Endothelial cell of umbilical vein (primary cell): Measurements from ENCODE around the gene KCNIP1. TPM values are rescaled to one million over a fixed set of nuclear protein-coding genes. Genes with fewer than 3 reads are reported as not detected.

Experiments
- BruUV-seq: library from RNA; stranded (reverse); fragments of 400-500 nt; replicated peaks from 2 replicates; lab custom pipeline; 2021; lab: Mats Ljungman, UMichigan
- CTCF ChIA-PET: fragments of 300-600, 350-600 bp; sonication (Branson Sonifier 250); formaldehyde crosslinking; loops from one replicate; lab custom pipeline; 2021; ENCODE audit warnings: antibody characterized with exemption, inconsistent platforms; lab: Charles Lee
- POLR2A ChIA-PET: fragments of 300-600, 350-600 bp; sonication (Branson Sonifier 250); formaldehyde crosslinking; loops from one replicate; lab custom pipeline; 2021; ENCODE audit warnings: antibody characterized with exemption, inconsistent platforms; lab: Charles Lee
- DNase-seq: peaks from one replicate; pipeline ENCODE4 v3.0.0-alpha.2; 2011; ENCODE audit warnings: low read depth, low spot score
- FAIRE-seq: peaks from 2 replicates; lab custom pipeline; 2011; peaks lifted over from hg19 to GRCh38; lab: Jason Lieb, UNC
- H2AFZ ChIP-seq: 2 replicates; pipeline ENCODE4 v1.6.0; 2012; ENCODE audit warnings: low read depth, low read length, control low read depth, inconsistent platforms
- H3K27ac ChIP-seq: 2 replicates; pipeline ENCODE4 v1.5.1; 2011; ENCODE audit warnings: low read depth, mild to moderate bottlenecking, control low read depth, low read length, moderate library complexity; ENCODE audit not compliant: insufficient read depth
- H3K27me3 ChIP-seq, 2 experiments: 2 replicates each; pipeline versions ENCODE4 v1.6.0 to v1.6.1; 2011; ENCODE audit warnings: low read length in 2 of 2, mixed read lengths in 1 of 2; ENCODE audit not compliant: control insufficient read depth in 2 of 2, insufficient read depth in 2 of 2
- H3K36me3 ChIP-seq, 2 experiments: 2 replicates in 1 of 2; 3 replicates in 1 of 2; pipeline ENCODE4 v1.5.1; 2011; ENCODE audit warnings: low read length in 2 of 2, mild to moderate bottlenecking in 1 of 2, moderate library complexity in 1 of 2; ENCODE audit not compliant: control insufficient read depth in 2 of 2, insufficient read depth in 2 of 2; ENCODE audit errors: extremely low read depth in 1 of 2
- H3K4me1 ChIP-seq: 3 replicates; pipeline ENCODE4 v1.5.1; 2011; ENCODE audit warnings: mild to moderate bottlenecking, low read length; ENCODE audit not compliant: control insufficient read depth, insufficient read depth; ENCODE audit errors: extremely low read depth
- H3K4me2 ChIP-seq: 2 replicates; pipeline ENCODE4 v1.6.1; 2011; ENCODE audit warnings: low read length, control low read depth, mixed read lengths; ENCODE audit not compliant: insufficient read depth
- H3K4me3 ChIP-seq, 3 experiments: fragments of 200-600 bp in 1 of 3; sonication (generic), shearing (Covaris generic) in 1 of 3; replicated peaks in 1 of 3; 2 replicates each; pipeline ENCODE4 v1.5.1; 2011 to 2016; ENCODE audit warnings: control low read depth in 3 of 3, low read length in 3 of 3, mild to moderate bottlenecking in 2 of 3, inconsistent platforms in 1 of 3, low read depth in 1 of 3, moderate library complexity in 1 of 3; ENCODE audit not compliant: insufficient read depth in 1 of 3
- H3K79me2 ChIP-seq: 2 replicates; pipeline ENCODE4 v1.6.0; 2012; ENCODE audit warnings: low read length, inconsistent platforms; ENCODE audit not compliant: control insufficient read depth, insufficient read depth
- H3K9ac ChIP-seq: replicated peaks from 2 replicates; pipeline ENCODE3; 2011; ENCODE audit warnings: low read length, control low read depth; ENCODE audit not compliant: insufficient read depth; ENCODE audit errors: extremely low read depth
- H3K9me1 ChIP-seq: replicated peaks from 3 replicates; pipeline ENCODE4 v1.6.0; 2011; ENCODE audit warnings: mild to moderate bottlenecking, low read length; ENCODE audit not compliant: control insufficient read depth, insufficient read depth; ENCODE audit errors: extremely low read depth
- H3K9me3 ChIP-seq: replicated peaks from 2 replicates; pipeline ENCODE4 v1.5.1; 2012; ENCODE audit warnings: low read length, inconsistent platforms; ENCODE audit not compliant: control insufficient read depth, insufficient read depth
- H4K20me1 ChIP-seq: replicated peaks from 2 replicates; pipeline ENCODE3; 2011; ENCODE audit warnings: mild to moderate bottlenecking, low read length; ENCODE audit not compliant: control insufficient read depth, insufficient read depth; ENCODE audit errors: extremely low read depth
- EZH2 ChIP-seq: IDR thresholded peaks from 2 replicates; pipeline ENCODE4 v1.6.1; 2012; ENCODE audit warnings: borderline replicate concordance, low read depth, mild to moderate bottlenecking, moderate library complexity, low read length, inconsistent platforms; ENCODE audit not compliant: severe bottlenecking
- FOS ChIP-seq: IDR thresholded peaks from 2 replicates; pipeline ENCODE4 v1.6.1; 2011; ENCODE audit warnings: mild to moderate bottlenecking, low read length, moderate library complexity, borderline replicate concordance; ENCODE audit not compliant: insufficient read depth
- GATA2 ChIP-seq: IDR thresholded peaks from 2 replicates; pipeline ENCODE4 v1.7.0; 2011; ENCODE audit warnings: low read depth, mild to moderate bottlenecking, moderate library complexity, mixed read lengths, low read length; ENCODE audit not compliant: insufficient read length, insufficient read depth
- JUN ChIP-seq: IDR thresholded peaks from 2 replicates; pipeline ENCODE4 v1.6.1; 2011; ENCODE audit warnings: borderline replicate concordance, low read depth; ENCODE audit not compliant: insufficient read length, insufficient read depth
- MYC ChIP-seq: IDR thresholded peaks from one replicate; pipeline ENCODE4 v1.6.1; 2011; ENCODE audit warnings: mild to moderate bottlenecking, low read depth, low read length
- POLR2A ChIP-seq: IDR thresholded peaks from 2 replicates; pipeline ENCODE4 v1.6.1; 2012; ENCODE audit warnings: low read depth, mild to moderate bottlenecking, control low read depth, low read length
- POLR2AphosphoS5 ChIP-seq: IDR thresholded peaks from 2 replicates; pipeline ENCODE4 v1.6.1; 2012; ENCODE audit warnings: low read depth, mild to moderate bottlenecking, control low read depth, low read length, moderate library complexity; ENCODE audit not compliant: insufficient read depth
- dilution Hi-C: fragments of 300-500 bp; cut with MboI; formaldehyde crosslinking; loops from one replicate; pipeline ENCODE4 v1.15.0; 2019; ENCODE audit warnings: low sequenced_read_pairs; ENCODE audit not compliant: extremely low pct_ligation_motif_present
- intact Hi-C: fragments of 100-400 bp; cut with micrococcal nuclease; formaldehyde crosslinking; loops from one replicate; pipeline ENCODE4 v1.10.0; 2022
- polyA plus RNA-seq, 4 experiments: library from polyadenylated mRNA; depleted of rRNA in 3 of 4; stranded (reverse) in 3 of 4; unstranded in 1 of 4; fragments of >200 nt; gene quantifications; 2 replicates each; pipeline versions ENCODE4 v1.2.1 to v1.2.3, GENCODE V29; 2011 to 2012; ENCODE audit warnings: missing spikeins in 1 of 4
- total RNA-seq: library from RNA; stranded (reverse); gene quantifications from 2 replicates; pipeline ENCODE4 v1.2.3, GENCODE V29; 2021
- TF ChIP-seq, protein P1 (sequence below): IDR thresholded peaks from 2 replicates; pipeline ENCODE4 v1.6.1; 2011; ENCODE audit not compliant: insufficient read depth, insufficient read length
- TF ChIP-seq, protein P2 (sequence below), 2 donors: IDR thresholded peaks; 1 replicate in 1 of 2; 2 replicates in 1 of 2; pipeline ENCODE4 v1.5.1; 2011; ENCODE audit warnings: low read length in 2 of 2, mild to moderate bottlenecking in 2 of 2, moderate library complexity in 2 of 2, control low read depth in 1 of 2, inconsistent platforms in 1 of 2, low read depth in 1 of 2; ENCODE audit not compliant: insufficient read depth in 1 of 2; ENCODE audit errors: extremely low read depth in 1 of 2

Gene KCNIP1
- total and polyA plus RNA-seq, 2 donors (not counting 3 experiments of a cell fraction or from before 2014, with no cell fraction given): 0.15 TPM; not detected in 1

DNA sequence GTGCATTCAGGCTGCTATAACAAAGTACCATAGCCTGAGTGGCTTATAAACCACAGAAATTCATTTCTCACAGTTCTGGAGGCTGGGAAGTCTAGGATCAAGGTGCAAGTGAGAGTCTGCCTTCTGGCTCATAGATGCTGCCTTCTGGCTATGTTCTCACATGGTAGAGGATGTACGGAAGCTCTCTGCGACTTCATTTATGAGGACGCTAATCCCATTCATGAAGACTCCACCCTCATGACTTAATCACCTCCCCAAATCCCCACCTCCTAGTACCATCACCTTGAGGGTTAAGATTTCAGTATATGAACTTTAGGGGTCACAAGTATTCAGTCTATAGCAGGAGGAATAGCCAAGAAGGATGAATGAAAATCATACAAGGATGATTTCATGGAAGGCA lies 37.3 kb upstream of the KCNIP1 start:
- dilution Hi-C loops (no loop called here), intact Hi-C loops (no loop called here)

More for the DNA sequence above, 37.3 kb upstream of the KCNIP1 start:
- TSS peak; percentile 64 for BruUV-seq
- CTCF ChIA-PET: interaction anchor here (0.6 to 1.7 kb wide), 8 partner anchors 9 to 241 kb away, joined by 3 to 7 read pairs (median 4); no protein-coding TSS in a partner anchor
- H3K9me1 ChIP-seq: no peaks in the 10 kb centered on the region
- POLR2A ChIA-PET: no interaction called here
- H4K20me1 ChIP-seq: no peaks in the 10 kb centered on the region
- peaks cover 31% of the 10 kb centered on the region for H3K4me1 ChIP-seq
- no peaks in the 10 kb centered on the region for H3K36me3 ChIP-seq
- no peak for TF ChIP-seq POLR2AphosphoS5
- no peak for TF ChIP-seq FOS
- no peak for TF ChIP-seq POLR2A
- no peak for TF ChIP-seq EZH2
- no peak for TF ChIP-seq MYC
- no peak for TF ChIP-seq JUN
- TF ChIP-seq GATA2: no peak
- TF ChIP-seq, protein P1, sequence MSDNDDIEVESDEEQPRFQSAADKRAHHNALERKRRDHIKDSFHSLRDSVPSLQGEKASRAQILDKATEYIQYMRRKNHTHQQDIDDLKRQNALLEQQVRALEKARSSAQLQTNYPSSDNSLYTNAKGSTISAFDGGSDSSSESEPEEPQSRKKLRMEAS: no peak
- TF ChIP-seq, protein P2, sequence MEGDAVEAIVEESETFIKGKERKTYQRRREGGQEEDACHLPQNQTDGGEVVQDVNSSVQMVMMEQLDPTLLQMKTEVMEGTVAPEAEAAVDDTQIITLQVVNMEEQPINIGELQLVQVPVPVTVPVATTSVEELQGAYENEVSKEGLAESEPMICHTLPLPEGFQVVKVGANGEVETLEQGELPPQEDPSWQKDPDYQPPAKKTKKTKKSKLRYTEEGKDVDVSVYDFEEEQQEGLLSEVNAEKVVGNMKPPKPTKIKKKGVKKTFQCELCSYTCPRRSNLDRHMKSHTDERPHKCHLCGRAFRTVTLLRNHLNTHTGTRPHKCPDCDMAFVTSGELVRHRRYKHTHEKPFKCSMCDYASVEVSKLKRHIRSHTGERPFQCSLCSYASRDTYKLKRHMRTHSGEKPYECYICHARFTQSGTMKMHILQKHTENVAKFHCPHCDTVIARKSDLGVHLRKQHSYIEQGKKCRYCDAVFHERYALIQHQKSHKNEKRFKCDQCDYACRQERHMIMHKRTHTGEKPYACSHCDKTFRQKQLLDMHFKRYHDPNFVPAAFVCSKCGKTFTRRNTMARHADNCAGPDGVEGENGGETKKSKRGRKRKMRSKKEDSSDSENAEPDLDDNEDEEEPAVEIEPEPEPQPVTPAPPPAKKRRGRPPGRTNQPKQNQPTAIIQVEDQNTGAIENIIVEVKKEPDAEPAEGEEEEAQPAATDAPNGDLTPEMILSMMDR (IDR thresholded peaks at IDR 0.05; ENCODE audit: extremely low read depth in 1 of 2, insufficient read depth in 1 of 2, low read depth in 1 of 2, low read length in 2 of 2): no peak
- peak overlapping the region; percentile 33 for H3K4me2 ChIP-seq
- no peaks in the 10 kb centered on the region for H3K27me3 ChIP-seq
- DNase-seq: no peak
- no peak overlapping the region for H3K9ac ChIP-seq
- H3K27ac ChIP-seq: peak overlapping the region; percentile 71
- no peak for FAIRE-seq
- H3K9me3 ChIP-seq: no peaks in the 10 kb centered on the region
- no peak overlapping the region for H3K4me3 ChIP-seq
- H3K79me2 ChIP-seq: no peaks in the 10 kb centered on the region
- H2AFZ ChIP-seq: no peak overlapping the region
